HL-60 (cell line): ENCODE data around the gene ASTN2.

Experiments used
- DNase-seq, 2 experiments: peaks; one replicate each; pipeline ENCODE4 v3.0.0-alpha.2; 2010 to 2020; ENCODE audit warnings: low read depth in 1 of 2, low spot score in 1 of 2
- H3K27ac ChIP-seq: fragments of 250-450 bp; sonication (Bioruptor Pico); replicated peaks from 2 replicates; pipeline ENCODE4 v1.5.1; 2020; ENCODE audit warnings: mild to moderate bottlenecking, moderate library complexity
- H3K27me3 ChIP-seq: fragments of 250-450 bp; sonication (Bioruptor Pico); 2 replicates; pipeline ENCODE4 v1.5.1; 2021; ENCODE audit warnings: mild to moderate bottlenecking, moderate library complexity; ENCODE audit not compliant: insufficient read depth, poor library complexity, severe bottlenecking
- H3K4me3 ChIP-seq: replicated peaks from 2 replicates; pipeline ENCODE4 v1.5.1; 2011; ENCODE audit warnings: mild to moderate bottlenecking, control low read depth, low read length; ENCODE audit not compliant: insufficient read depth
- CTCF ChIP-seq: IDR thresholded peaks from one replicate; pipeline ENCODE4 v1.5.1; 2011; ENCODE audit warnings: low read length, control low read depth, inconsistent platforms; ENCODE audit not compliant: insufficient read depth
- GABPA ChIP-seq: IDR thresholded peaks from 2 replicates; pipeline ENCODE4 v1.6.1; 2012; ENCODE audit warnings: low read depth
- POLR2AphosphoS5 ChIP-seq: IDR thresholded peaks from 2 replicates; pipeline ENCODE4 v1.6.1; 2012; ENCODE audit warnings: low read depth
- SPI1 ChIP-seq: IDR thresholded peaks from 2 replicates; pipeline ENCODE4 v1.6.1; 2012; ENCODE audit warnings: low read depth, mild to moderate bottlenecking, borderline replicate concordance
- TF ChIP-seq, protein P1 (sequence below): IDR thresholded peaks from 2 replicates; pipeline ENCODE4 v1.6.1; 2012; ENCODE audit warnings: low read depth; ENCODE audit not compliant: insufficient replicate concordance

ASTN2 gene

GRCh38 chr9:116952436-116952810 lies 462.4 kb downstream of the ASTN2 start:
- no peak for DNase-seq
- Histone ChIP-seq H3K4me3 (no peak overlapping the region), H3K27me3 (no peaks in the 10 kb centered on the region), H3K27ac (no peak overlapping the region)
- no peak for TF ChIP-seq SPI1
- no peak for TF ChIP-seq GABPA
- no peak for TF ChIP-seq POLR2AphosphoS5
- no peak for TF ChIP-seq CTCF
- TF ChIP-seq, protein P1, sequence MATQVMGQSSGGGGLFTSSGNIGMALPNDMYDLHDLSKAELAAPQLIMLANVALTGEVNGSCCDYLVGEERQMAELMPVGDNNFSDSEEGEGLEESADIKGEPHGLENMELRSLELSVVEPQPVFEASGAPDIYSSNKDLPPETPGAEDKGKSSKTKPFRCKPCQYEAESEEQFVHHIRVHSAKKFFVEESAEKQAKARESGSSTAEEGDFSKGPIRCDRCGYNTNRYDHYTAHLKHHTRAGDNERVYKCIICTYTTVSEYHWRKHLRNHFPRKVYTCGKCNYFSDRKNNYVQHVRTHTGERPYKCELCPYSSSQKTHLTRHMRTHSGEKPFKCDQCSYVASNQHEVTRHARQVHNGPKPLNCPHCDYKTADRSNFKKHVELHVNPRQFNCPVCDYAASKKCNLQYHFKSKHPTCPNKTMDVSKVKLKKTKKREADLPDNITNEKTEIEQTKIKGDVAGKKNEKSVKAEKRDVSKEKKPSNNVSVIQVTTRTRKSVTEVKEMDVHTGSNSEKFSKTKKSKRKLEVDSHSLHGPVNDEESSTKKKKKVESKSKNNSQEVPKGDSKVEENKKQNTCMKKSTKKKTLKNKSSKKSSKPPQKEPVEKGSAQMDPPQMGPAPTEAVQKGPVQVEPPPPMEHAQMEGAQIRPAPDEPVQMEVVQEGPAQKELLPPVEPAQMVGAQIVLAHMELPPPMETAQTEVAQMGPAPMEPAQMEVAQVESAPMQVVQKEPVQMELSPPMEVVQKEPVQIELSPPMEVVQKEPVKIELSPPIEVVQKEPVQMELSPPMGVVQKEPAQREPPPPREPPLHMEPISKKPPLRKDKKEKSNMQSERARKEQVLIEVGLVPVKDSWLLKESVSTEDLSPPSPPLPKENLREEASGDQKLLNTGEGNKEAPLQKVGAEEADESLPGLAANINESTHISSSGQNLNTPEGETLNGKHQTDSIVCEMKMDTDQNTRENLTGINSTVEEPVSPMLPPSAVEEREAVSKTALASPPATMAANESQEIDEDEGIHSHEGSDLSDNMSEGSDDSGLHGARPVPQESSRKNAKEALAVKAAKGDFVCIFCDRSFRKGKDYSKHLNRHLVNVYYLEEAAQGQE = no peak

DNA sequence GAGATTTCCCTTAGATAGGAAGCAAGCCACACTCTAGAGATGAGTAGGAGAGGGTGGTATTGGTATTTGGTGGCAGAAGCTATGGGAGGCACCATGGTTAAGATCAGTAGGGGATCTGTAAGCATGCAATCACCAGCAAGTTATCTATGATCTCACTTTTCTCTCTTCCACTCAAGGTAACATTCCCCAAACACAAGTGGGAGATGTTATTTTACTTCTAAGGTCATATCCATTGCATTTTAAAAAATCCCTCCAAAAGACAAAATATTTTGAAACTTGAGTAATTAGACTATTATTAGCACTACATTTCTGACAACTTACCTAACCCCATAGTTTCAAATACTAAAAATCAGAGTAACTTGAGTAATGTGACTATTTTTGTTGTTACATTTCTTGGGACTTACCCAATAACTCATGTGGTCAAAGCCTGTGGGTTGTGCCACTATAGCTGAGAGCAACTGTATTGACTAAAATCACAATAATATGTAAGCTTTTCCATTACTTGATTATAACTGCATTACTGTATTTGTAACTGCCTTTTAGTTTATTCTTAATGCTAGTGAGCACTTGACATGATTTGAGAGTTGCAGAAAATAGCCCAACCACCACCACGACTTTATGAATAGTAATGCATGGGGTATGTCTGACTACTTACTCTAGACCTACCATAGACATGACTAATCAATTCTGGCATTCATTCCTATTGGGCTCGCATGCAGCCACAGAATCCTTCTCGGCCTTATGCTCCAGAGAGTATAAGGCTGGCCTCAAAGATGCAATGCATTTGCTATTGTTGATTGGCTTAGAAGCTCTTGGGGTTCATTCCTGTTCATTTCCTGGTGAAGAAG lies 463.0 kb downstream of the ASTN2 start:
- no peak for DNase-seq

GRCh38 chr9:116945817-116946216 lies 469.0 kb downstream of the ASTN2 start:
- Histone ChIP-seq H3K27ac (no peak overlapping the region), H3K27me3 (no peaks in the 10 kb centered on the region), H3K4me3 (no peak overlapping the region)
- peak; percentile 24 to 70 for DNase-seq
- TF ChIP-seq, protein P1 = no peak
- peak; percentile 91 for TF ChIP-seq SPI1

More for the DNA sequence above, 463.0 kb downstream of the ASTN2 start:
- Histone ChIP-seq H3K4me3 (no peak overlapping the region), H3K27me3 (no peaks in the 10 kb centered on the region), H3K27ac (no peak overlapping the region)
- no peak for TF ChIP-seq CTCF
- TF ChIP-seq GABPA = no peak
- TF ChIP-seq SPI1 = no peak
- TF ChIP-seq, protein P1 = no peak
- TF ChIP-seq POLR2AphosphoS5 = no peak
